Stimulated activated CD8-positive, alpha-beta memory T cell treated with anti-CD3 and anti-CD28 coated beads, Interleukin-15, amount 100 ng/mL, for 4 hours (primary cell): Measurements from ENCODE around the gene EEFSEC.

Experiments used
- DNase-seq, 2 donors: peaks; one replicate each; pipeline ENCODE4 v3.0.0-alpha.2; 2020; ENCODE audit warnings: low read depth in 2 of 2

Gene EEFSEC

GRCh38 chr3:128426128-128426921 is 273.0 kb downstream of the EEFSEC start:
- peak in 1 of 2 donors; percentile 9 for DNase-seq

DNA sequence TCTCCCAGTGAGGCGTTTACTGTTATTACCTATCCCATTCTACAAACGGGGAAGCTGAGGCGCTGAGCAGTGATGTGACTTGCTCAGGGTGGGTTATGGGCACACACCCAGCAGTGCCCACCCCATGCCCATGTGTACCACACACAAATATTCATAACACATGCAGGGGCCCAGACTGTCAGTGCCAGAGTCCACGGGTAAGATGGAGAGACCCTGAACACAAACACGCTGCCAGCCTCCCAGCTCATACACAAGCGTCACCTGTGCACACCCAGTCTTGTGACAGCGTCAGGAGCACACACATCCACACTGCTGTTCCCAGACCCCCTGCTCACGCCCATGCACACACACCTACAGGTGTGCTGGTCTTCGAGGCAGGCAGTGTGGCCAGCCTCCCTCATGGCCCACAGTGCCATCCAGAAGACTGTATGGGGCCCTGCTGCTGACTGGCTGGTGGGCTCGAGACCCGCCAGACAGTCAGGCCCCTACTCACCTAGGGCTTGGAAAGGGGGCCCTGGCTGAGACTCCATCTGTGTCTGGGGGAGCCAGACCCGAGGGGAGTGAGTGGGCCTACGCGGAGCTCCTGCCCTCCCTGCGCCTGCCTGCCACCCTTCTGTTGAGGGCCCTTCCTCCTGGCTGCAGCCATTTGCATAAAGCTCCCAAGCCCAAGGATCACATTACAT is 274.0 kb downstream of the EEFSEC start:
- no peak for DNase-seq

DNA sequence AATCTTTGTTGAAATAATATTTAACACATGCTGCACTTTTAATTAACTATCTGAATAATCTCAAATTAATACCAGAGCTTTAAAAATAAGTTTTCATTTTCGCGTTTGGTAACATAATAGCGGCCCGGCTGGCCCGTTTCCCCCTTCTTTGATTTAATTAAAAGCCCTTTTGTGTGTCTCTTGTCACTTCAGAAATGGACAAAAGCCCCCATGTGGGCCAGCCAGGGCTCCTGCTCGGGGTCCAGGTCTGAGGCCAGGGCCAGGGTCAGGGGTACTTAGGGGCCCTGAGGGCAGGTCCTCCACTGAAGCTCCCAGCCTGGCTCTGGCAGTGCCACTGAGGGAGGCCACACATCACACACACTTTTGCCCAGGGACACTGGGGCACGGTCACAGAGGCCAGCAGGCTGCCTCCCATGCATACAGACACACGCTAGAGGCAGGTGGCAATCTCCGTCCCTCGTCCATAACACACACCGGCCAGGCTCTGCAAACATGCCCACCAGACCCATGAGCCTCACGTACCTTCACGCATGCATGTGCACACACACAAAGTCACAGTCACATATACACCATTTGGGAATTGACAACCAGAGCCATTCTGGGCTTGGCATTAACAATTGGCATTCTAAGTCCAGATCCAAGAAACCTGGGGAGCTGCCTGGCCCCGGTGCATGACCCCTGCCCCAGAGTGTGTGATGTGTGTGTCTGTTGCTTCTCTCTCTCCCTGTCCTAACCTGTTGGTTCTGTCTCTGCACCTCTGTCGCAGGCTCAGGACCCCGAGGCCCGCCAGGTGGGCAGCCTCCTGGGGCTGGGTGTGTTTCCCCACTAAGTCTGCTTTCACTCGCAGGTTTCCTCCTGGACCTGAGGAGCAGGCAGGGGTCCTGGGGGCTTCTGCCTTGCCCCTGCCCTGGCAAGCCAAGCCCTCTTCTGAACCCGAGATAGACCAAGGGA is 274.9 kb downstream of the EEFSEC start:
- DNase-seq = no peak

DNA sequence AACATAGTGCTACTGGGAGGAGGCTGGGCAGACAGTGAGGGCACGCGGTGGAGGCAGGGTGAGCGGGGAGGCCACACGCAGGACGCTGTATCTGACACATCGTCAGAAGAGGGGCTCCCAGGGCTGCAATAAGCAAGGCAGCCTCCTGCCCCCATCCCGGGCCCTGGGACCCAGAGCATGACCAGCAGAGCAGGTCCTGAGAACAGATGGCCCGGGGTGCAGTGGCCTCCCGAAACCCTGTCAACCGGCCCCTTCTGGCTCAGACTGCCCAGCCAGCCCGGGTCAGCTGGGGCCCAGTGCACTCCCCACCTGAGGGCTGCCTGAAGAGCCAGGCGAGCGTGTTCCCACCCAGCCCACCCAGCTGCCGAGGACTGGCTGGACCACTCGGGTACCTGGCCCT is 276.0 kb downstream of the EEFSEC start:
- DNase-seq = no peak

DNA sequence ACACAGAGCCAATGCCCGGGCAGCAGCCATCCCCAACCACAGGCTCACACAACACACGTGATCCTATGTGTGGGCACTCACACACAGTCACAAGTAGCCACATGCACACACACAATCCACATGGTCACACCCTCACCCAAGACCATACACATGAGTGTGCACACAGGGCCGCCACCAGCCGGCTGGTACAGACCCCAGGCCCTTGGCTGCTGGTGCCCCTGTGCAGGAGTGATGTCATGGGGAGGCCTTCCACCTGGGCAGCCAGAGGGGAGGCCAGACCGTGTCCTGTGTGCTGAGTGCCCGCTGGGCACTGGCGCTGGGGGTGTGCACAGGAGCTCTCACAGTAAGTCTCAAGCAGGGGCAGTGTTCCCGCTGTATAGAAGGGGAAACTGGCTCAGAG is 276.5 kb downstream of the EEFSEC start:
- DNase-seq = no peak

DNA sequence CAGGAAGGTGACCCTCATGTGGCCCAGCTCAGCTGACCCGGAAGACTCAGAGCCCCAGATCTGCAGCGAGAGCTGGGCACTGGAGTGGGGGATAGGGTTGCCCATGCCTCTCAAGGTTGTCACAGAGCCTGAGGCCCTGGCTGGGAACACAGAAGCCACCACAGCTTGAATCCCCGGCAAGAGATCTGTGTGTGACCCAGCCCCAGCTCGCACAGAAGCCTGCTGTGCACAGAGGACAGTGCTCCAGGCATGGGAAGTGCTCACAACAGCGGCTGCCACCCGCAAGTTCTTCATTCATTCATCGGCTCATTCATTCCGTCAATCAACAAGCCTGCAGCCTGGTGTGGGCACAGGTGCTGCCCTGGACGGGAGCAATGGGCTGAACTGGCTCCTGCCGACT is 277.0 kb downstream of the EEFSEC start:
- no peak for DNase-seq

DNA sequence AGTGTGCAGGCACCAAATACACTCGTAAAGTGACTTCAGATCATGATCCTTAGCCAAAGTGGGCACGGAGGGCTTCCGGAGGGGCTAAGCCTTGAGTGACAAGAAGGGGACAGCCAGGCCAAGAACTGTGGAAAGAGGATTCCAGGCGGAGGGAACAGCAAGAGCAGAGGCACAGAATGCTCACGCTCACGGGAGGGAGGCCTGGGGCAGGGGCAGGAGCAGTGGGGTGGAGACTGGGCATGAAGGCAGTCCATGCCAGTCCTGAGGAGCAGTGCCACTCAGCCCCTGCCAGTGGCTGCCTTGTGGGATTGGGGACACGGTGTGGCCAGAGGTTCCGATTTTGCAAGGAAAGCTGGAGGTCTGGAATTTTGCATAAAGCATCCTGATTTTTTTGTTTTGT is 277.4 kb downstream of the EEFSEC start:
- DNase-seq = no peak

DNA sequence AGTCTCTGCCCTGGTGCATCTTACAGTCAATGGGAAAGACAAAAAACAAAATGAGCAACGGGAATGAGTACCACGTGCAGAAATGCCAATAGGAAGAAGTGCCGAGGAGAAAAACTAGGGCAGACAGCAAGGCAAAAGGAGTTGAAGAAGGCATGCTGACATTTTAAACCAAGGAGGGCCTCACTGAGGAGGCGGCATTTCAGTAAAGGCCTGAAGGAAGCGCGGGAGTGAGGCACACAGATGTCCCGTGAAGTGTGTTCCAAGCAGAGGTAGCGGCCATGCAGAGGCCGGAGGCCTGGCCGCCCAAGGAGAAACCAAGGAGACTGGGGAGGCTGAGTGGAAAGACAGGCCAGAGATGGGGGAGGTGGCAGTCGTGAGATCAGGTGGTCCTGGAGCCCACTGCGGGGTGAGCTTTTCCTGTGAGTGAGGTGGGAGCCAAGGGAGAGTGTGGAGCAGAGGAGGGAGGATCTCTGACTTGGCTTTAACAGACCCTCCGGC is 278.6 kb downstream of the EEFSEC start:
- DNase-seq = no peak

- DNase-seq = no peak
Measured at GRCh38 chr3:128432301-128432970, 279.2 kb downstream of the EEFSEC start.

GRCh38 chr3:128432971-128433836 is 279.9 kb downstream of the EEFSEC start:
- DNase-seq = no peak

DNA sequence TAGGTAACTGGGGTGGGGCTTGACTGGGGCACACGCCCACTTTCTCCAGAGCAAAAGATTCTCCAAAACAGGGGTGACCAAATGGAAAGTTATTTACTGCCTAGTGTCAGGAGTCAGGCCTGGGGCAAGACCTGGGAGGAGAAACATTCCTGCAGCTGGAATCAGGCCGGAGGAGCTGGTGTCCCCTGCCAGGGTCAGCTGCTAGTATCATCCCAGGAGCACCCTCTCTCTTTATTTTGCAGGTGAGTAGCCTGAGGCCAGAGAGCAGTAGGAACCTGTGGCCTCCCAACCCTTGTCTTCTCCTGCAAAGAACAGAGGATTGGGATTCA is 280.5 kb downstream of the EEFSEC start:
- no peak for DNase-seq

GRCh38 chr3:128434524-128434923 is 281.2 kb downstream of the EEFSEC start:
- no peak for DNase-seq

DNA sequence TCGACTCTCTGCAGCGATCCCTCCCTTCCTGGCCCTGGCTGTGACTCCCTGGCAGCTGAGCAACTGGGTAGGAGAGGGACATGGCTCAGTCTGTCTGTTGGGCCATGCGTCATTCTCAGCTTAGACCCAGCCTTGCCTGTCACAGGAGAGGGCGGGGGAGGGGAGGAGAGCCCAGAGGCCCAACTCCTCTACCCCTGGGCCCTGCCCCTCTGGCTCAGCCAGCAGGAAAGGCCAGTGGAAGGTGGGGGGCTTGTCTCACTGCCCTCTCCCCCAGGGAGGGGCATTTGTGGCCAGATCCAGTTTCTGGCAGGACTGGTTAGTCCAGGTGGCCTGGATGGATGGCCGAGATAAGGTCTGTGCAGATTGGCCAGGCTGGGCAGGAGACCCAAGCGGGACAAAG is 281.8 kb downstream of the EEFSEC start:
- DNase-seq = no peak

DNA sequence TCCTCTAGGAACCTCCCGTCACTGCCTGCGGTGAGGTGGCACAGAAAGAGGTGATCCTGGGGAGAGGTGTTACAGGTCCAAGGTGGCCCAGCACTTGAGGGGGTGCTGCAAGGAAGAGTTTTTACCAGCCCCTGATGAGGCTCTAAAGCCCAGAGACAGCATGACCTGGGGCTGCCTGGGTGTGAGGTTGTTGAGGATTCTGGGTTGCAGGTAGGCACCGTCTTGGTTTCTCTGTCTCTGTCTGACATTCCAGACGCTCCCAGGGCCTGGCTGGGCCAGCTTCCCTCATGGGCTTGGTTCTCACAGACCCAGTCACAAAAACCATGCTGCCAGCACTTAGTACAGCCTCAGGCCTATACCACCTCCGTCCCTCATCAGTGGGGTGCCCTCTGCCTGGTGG is 282.3 kb downstream of the EEFSEC start:
- DNase-seq = no peak

GRCh38 chr3:128436214-128436613 is 282.9 kb downstream of the EEFSEC start:
- DNase-seq = no peak

DNA sequence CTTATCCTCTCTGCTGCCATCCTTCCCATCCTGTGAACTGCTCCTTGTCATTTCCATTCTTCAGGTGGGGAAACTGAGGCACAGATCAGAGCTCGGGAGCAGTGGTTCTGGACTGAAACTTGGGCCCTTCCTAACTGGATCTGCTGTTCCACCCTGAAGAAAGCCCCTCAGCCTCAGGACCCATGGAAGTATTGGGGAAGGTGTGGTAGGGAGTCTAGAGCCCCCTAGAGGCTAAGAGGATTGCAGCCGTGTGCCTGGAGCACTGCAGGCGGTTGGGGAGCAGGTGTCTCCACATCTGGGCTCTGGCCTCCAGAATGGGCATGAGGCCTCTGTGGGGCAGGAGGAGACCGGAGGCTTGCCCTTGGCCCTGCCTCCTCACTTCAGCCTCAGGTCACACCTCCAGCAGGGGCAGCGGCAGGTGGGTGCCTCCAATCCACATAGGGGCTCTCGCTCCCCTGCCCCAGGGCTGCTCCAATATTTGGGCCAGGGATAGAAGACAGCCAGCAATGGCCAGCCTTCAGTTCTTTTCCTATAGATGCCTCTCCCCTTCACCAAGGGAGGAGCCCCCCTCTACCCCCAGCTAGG is 285.3 kb downstream of the EEFSEC start:
- DNase-seq = no peak

- DNase-seq = no peak
Measured at GRCh38 chr3:128439226-128439625, 285.9 kb downstream of the EEFSEC start.

- no peak for DNase-seq
Measured at GRCh38 chr3:128442070-128442469, 288.8 kb downstream of the EEFSEC start.

GRCh38 chr3:128442949-128443348 is 289.7 kb downstream of the EEFSEC start:
- no peak for DNase-seq

GRCh38 chr3:128443771-128444170 is 290.5 kb downstream of the EEFSEC start:
- no peak for DNase-seq
